Transverse colon (tissue), 4 donors: ENCODE results near the gene LMF1. TPM values are rescaled to one million over a fixed set of nuclear protein-coding genes. Genes with fewer than 3 reads are reported as not detected.
"Not testable (repeated sequence)": the region's sequence is repeated elsewhere in the genome, so short reads cannot be mapped to it uniquely, and the experiment has no call there.

Source experiments
- DNase-seq: peaks from one replicate; pipeline ENCODE4 v3.0.0-alpha.2; 2019
- H3K27ac ChIP-seq, 4 donors: fragments of 200-600 bp; sonication (generic); 2 replicates each; pipeline ENCODE4 v1.5.1; 2016 to 2018; ENCODE audit warnings: inconsistent platforms in 4 of 4
- H3K27me3 ChIP-seq: fragments of 200-600 bp; sonication (generic); 2 replicates; pipeline ENCODE4 v1.5.1; 2017; ENCODE audit warnings: inconsistent platforms
- H3K36me3 ChIP-seq, 4 donors: fragments of 200-600 bp; sonication (generic); 2 replicates each; pipeline ENCODE4 v1.5.1; 2017 to 2019; ENCODE audit warnings: inconsistent platforms in 4 of 4
- H3K4me1 ChIP-seq, 4 donors: fragments of 200-600 bp; sonication (generic); 2 replicates each; pipeline ENCODE4 v1.5.1; 2017 to 2020; ENCODE audit warnings: inconsistent platforms in 4 of 4
- H3K4me3 ChIP-seq, 4 donors: fragments of 200-600 bp; sonication (generic); 1 replicate in 1 of 4; 2 replicates in 3 of 4; pipeline versions ENCODE4 v1.5.1 to v1.6.1; 2017 to 2019; ENCODE audit warnings: inconsistent platforms in 4 of 4
- H3K9me3 ChIP-seq, 2 donors: fragments of 200-600 bp; sonication (generic); 2 replicates each; pipeline ENCODE4 v1.5.1; 2017 to 2019; ENCODE audit warnings: inconsistent platforms in 2 of 2
- EP300 ChIP-seq: sonication (generic); formaldehyde crosslinking; IDR thresholded peaks from one replicate; pipeline ENCODE4 v1.6.1; 2017; ENCODE audit warnings: antibody characterized with exemption, low read depth
- POLR2A ChIP-seq: fragments of 450-650 bp; IDR thresholded peaks from one replicate; pipeline ENCODE4 v1.6.1; 2016; ENCODE audit warnings: antibody characterized with exemption, mild to moderate bottlenecking, moderate library complexity
- POLR2AphosphoS5 ChIP-seq, 3 donors: sonication (generic); formaldehyde crosslinking; IDR thresholded peaks; one replicate each; pipeline ENCODE4 v1.6.1; 2016; ENCODE audit warnings: antibody characterized with exemption in 3 of 3
- WGBS, 2 donors: methylation state at CpG; one replicate each; pipeline ENCODE4 v1.1.5; 2018; ENCODE audit warnings: low coverage in 1 of 2; 5-methylcytosine and 5-hydroxymethylcytosine counted together
- in situ Hi-C, 4 donors: fragments of 200-750 bp; cut with MboI; loops; one replicate each; pipeline versions ENCODE4 v1.15.0 to v1.15.1; 2017; ENCODE audit warnings: low sequenced_read_pairs in 3 of 4, low pct_ligation_motif_present in 1 of 4, low pct_unique_long_range_greater_than_20kb in 1 of 4
- intact Hi-C: fragments of 100-400 bp; cut with DNase I; formaldehyde crosslinking; loops from one replicate; pipeline ENCODE4 v1.15.1; 2023; ENCODE audit warnings: low total_unique reads
- total RNA-seq, 4 donors: library from RNA; depleted of rRNA; stranded (reverse); fragments of >200 nt; gene quantifications; one replicate each; pipeline ENCODE4 v1.1.0, GENCODE V29; 2016
- TF ChIP-seq, protein P1 (sequence below), 5 experiments: fragments of 200-600 bp in 3 of 5; fragments of 450-650 bp in 2 of 5; sonication (generic) in 3 of 5; IDR thresholded peaks; 1 replicate in 2 of 5; 2 replicates in 3 of 5; pipeline ENCODE4 v1.5.1; 2016 to 2017; ENCODE audit warnings: antibody characterized with exemption in 5 of 5, inconsistent platforms in 3 of 5, mild to moderate bottlenecking in 2 of 5, moderate library complexity in 1 of 5

LMF1 gene
- total RNA-seq, 4 donors from 2014 or later, result 15.9 to 34.8 (median 19.6) TPM

DNA sequence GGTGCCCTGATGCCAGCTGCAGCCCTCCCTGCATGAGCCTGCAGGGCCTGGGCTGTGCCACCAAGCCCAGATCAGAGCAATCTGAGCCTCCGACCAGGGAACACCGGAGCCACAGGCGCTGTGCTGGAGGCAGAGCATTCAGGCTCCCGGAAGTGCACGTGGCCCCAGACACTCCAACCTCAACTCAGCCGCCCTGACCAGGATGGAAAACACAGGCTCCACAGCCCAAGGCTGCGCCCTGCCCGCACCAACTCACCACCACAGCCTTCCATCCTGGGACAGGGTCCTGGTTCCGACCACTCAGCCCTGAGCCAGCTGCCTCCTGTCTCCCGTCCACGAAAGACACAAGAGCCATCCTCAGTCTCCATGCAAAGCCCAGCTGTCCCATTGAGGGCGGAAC is 18.5 kb downstream of the LMF1 start:
- in situ Hi-C loops (no loop called here), intact Hi-C loops (no loop called here)
- Histone ChIP-seq H3K27ac (no peak overlapping the region), H3K4me3 (no peak overlapping the region), H3K36me3 (peaks cover 0 to 10% (median 0%) of the 10 kb centered on the region in 4 donors), H3K9me3 (no peaks in the 10 kb centered on the region), H3K4me1 (no peaks in the 10 kb centered on the region), H3K27me3 (no peaks in the 10 kb centered on the region)
- no peak for DNase-seq
- 96% methylated on average over 12 of the region's 12 CpGs; no CpG with 5 or more reads in 1 of the 2 donors for WGBS, 2 donors
- no peak for TF ChIP-seq POLR2A
- no peak for TF ChIP-seq POLR2AphosphoS5 (IDR thresholded peaks at IDR 0.05)
- TF ChIP-seq, protein P1, sequence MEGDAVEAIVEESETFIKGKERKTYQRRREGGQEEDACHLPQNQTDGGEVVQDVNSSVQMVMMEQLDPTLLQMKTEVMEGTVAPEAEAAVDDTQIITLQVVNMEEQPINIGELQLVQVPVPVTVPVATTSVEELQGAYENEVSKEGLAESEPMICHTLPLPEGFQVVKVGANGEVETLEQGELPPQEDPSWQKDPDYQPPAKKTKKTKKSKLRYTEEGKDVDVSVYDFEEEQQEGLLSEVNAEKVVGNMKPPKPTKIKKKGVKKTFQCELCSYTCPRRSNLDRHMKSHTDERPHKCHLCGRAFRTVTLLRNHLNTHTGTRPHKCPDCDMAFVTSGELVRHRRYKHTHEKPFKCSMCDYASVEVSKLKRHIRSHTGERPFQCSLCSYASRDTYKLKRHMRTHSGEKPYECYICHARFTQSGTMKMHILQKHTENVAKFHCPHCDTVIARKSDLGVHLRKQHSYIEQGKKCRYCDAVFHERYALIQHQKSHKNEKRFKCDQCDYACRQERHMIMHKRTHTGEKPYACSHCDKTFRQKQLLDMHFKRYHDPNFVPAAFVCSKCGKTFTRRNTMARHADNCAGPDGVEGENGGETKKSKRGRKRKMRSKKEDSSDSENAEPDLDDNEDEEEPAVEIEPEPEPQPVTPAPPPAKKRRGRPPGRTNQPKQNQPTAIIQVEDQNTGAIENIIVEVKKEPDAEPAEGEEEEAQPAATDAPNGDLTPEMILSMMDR (IDR thresholded peaks at IDR 0.05), result no peak
- no peak for TF ChIP-seq EP300

DNA sequence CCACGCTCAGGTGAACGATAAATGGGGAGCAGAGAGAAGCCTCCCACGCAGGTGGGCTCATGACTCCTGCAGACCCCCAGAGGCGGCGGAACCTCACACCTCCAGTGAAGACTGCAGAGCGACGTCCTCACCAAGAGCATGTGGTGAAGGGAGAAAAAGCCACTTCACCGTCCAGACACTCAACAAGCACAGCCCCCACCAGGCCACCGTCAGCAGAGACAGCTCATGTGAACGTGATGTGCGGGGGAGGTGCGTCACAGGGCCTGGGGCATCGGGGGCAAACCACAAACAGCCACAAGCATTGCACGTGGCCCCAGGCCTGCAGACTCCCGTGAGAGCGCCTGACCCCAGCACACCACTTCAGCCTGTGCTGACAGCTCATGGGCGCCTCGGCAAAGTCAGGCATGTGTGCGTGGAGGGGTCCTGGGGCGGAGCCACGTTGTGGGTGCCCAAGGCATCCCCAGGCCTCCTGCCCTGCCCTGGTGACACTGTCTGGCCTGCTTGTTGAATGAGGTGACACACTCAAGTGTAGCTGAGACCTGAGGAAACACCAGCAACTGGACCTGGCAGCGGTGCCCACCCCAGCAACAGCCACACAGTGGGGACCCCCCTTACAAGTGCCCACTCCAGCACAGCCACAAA is 19.0 kb downstream of the LMF1 start:
- in situ Hi-C loops (no loop called here), intact Hi-C loops (no loop called here)
- Histone ChIP-seq H3K4me1 (no peaks in the 10 kb centered on the region), H3K27me3 (no peaks in the 10 kb centered on the region), H3K9me3 (no peaks in the 10 kb centered on the region), H3K27ac (no peak overlapping the region), H3K36me3 (peaks cover 0 to 10% (median 0%) of the 10 kb centered on the region in 4 donors), H3K4me3 (no peak overlapping the region)
- WGBS, 2 donors, result 80 to 92% methylated on average over 2 to 21 of the region's 22 CpGs
- no peak for TF ChIP-seq EP300
- no peak for TF ChIP-seq POLR2A
- TF ChIP-seq, protein P1 (IDR thresholded peaks at IDR 0.05), result no peak
- no peak for DNase-seq

DNA sequence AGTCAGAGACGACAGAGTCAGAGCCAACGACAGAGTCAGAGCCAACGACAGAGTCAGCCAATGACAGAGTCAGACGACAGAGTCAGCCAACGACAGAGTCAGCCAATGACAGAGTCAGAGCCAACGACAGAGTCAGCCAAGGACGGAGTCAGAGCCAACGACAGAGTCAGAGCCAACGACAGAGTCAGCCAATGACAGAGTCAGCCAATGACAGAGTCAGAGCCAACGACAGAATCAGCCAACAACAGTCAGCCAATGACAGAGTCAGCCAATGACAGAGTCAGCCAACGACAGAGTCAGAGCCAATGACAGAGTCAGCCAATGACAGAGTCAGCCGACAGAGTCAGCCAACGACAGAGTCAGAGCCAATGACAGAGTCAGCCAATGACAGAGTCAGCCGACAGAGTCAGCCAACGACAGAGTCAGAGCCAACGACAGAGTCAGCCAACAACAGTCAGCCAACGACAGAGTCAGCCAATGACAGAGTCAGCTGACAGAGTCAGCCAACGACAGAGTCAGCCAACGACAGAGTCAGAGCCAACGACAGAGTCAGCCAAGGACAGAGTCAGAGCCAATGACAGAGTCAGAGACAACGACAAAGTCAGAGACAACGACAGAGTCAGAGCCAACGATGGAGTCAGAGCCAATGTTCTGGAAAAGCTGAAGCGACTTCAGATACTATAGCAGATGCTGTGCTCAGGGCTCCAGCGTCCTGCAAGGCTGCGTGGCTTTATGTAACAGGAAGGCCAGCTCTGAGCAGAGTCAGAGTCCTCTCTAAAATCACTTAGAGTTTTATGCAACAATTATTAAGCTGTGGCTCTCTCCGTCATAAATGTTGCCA is 19.8 kb downstream of the LMF1 start:
- in situ Hi-C loops, result not testable (repeated sequence)

DNA sequence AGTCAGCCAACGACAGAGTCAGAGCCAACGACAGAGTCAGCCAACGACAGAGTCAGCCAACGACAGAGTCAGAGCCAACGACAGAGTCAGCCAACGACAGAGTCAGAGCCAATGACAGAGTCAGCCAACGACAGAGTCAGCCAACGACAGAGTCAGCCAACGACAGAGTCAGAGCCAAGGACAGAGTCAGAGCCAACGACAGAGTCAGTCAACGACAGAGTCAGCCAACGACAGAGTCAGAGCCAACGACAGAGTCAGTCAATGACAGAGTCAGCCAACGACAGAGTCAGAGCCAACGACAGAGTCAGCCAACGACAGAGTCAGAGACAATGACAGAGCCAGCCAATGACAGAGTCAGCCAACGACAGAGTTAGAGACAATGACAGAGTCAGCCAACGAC is 22.0 kb downstream of the LMF1 start:
- intact Hi-C loops, result not testable (repeated sequence)
- WGBS, 2 donors, result 84 to 86% methylated on average over 12 to 18 of the region's 18 CpGs
- H3K36me3 ChIP-seq, result peaks cover 0 to 10% (median 0%) of the 10 kb centered on the region in 4 donors

More for the DNA sequence above, 19.8 kb downstream of the LMF1 start:
- H3K9me3 ChIP-seq, DNase-seq, H3K4me1 ChIP-seq, H3K27ac ChIP-seq, H3K4me3 ChIP-seq, intact Hi-C loops, H3K27me3 ChIP-seq: not testable (repeated sequence)
- H3K36me3 ChIP-seq, result peaks cover 0 to 10% (median 0%) of the 10 kb centered on the region in 4 donors
- 67 to 74% methylated on average over 7 to 27 of the region's 27 CpGs for WGBS, 2 donors

DNA sequence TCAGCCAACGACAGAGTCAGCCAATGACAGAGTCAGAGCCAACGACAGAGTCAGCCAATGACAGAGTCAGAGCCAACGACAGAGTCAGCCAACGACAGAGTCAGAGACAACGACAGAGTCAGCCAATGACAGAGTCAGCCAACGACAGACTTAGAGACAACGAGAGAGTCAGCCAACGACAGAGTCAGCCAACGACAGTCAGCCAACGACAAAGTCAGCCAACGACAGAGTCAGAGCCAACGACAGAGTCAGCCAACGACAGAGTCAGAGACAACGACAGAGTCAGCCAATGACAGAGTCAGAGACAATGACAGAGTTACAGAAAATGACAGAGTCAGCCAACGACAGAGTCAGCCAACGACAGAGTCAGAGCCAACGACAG is 22.9 kb downstream of the LMF1 start:
- in situ Hi-C loops, H3K9me3 ChIP-seq, H3K4me3 ChIP-seq, DNase-seq, H3K27ac ChIP-seq, intact Hi-C loops, H3K27me3 ChIP-seq, H3K4me1 ChIP-seq: not testable (repeated sequence)
- peaks cover 0 to 10% (median 0%) of the 10 kb centered on the region in 4 donors for H3K36me3 ChIP-seq
- 90 to 95% methylated on average over 16 to 17 of the region's 17 CpGs for WGBS, 2 donors

More for the DNA sequence above, 22.0 kb downstream of the LMF1 start:
- H3K27me3 ChIP-seq, H3K4me1 ChIP-seq, in situ Hi-C loops, H3K9me3 ChIP-seq, DNase-seq, H3K27ac ChIP-seq, H3K4me3 ChIP-seq: not testable (repeated sequence)
